ENCODE data around the gene PXT1.

DNA sequence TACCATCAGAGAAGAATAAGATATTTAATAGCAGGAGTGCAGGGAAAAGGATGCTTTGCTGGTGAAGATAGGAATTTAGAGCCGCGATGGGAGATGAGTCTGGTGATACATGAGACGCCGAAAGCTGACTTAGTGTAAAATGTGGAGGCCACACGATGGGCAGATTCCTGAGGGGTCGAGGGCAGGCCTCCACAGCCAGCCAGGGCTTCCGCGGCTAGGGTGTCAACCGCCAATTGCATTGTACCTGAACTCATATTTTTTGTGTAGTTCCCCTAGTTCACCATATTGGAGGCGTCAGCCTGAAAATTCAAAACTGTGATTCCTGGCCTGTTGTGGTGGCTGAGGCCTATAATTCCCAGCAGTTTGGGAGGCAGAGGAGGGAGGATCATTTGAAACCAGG is 63.7 kb downstream of the PXT1 start:
- TF ChIP-seq CTCF (IDR thresholded peaks at IDR 0.05) (no peak), EZH2 (IDR thresholded peaks at IDR 0.05) (no peak), EZH2phosphoT487 (IDR thresholded peaks at IDR 0.05) (no peak)

All from neural progenitor cell (in vitro differentiated cells).